Inferior parietal cortex (tissue), 1 donor: ENCODE data around the gene ARL3.

Experiments used
- DNase-seq: peaks from one replicate; pipeline ENCODE4 v3.0.0-alpha.2; 2016; ENCODE audit errors: extremely low spot score

The ARL3 gene

GRCh38 chr10:102652170-102652916 is 61.9 kb downstream of the ARL3 start:
- no peak for DNase-seq

- DNase-seq = no peak
Measured at GRCh38 chr10:102651455-102652169, 62.6 kb downstream of the ARL3 start.

- DNase-seq = no peak
Measured at GRCh38 chr10:102650655-102651454, 63.3 kb downstream of the ARL3 start.

GRCh38 chr10:102649797-102650654 is 64.2 kb downstream of the ARL3 start:
- DNase-seq = no peak

- peak; percentile 53 for DNase-seq
Measured at GRCh38 chr10:102648889-102649796, 65.1 kb downstream of the ARL3 start.

- no peak for DNase-seq
Measured at GRCh38 chr10:102648269-102648888, 65.8 kb downstream of the ARL3 start.

- DNase-seq = no peak
Measured at GRCh38 chr10:102647443-102648268, 66.5 kb downstream of the ARL3 start.

GRCh38 chr10:102646610-102647442 is 67.4 kb downstream of the ARL3 start:
- no peak for DNase-seq

- DNase-seq = peak; percentile 71
Measured at GRCh38 chr10:102645741-102646609, 68.2 kb downstream of the ARL3 start.

- DNase-seq = peak; percentile 69
Measured at GRCh38 chr10:102645388-102645740, 68.8 kb downstream of the ARL3 start.

- peak; percentile 74 for DNase-seq
Measured at GRCh38 chr10:102644646-102645387, 69.4 kb downstream of the ARL3 start.

GRCh38 chr10:102644066-102644645 is 70.0 kb downstream of the ARL3 start, which contains the start of gene TRIM8:
TRIM8 (plus strand) TSS chr10:102644479; CDS start chr10:102644618, 139 bp downstream.
- DNase-seq = no peak

GRCh38 chr10:102643336-102644065 is 70.7 kb downstream of the ARL3 start:
- peak; percentile 71 for DNase-seq

- peak; percentile 41 for DNase-seq
Measured at GRCh38 chr10:102642736-102643335, 71.4 kb downstream of the ARL3 start.
